ENCODE results near the gene SLC2A9.

Gene SLC2A9

DNA sequence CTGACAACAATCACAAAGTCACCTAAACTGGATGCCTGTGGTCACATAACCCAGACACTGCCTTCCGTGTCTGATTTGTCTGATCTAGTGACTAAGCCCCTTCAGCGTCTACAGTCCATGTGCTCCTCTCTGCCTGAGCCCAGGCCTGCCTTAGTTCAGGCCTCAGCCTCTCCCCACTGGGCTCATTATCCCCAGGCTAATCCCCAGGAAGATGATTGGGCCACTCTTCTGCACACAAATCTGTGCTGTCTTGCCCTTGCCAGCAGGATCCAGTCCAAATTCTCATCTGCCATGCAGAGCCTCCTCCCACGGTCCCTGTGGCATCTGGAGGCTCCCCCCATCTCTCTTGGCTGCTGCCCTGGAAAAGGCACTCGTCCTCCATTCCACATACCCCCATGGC lies 96.5 kb downstream of the SLC2A9 start:
- Histone ChIP-seq H3K79me2 (ENCODE audit: insufficient read depth, low read length) (no peaks in the 10 kb centered on the region), H3K4me3 (ENCODE audit: insufficient read depth, low read length, poor library complexity, severe bottlenecking) (no peak overlapping the region), H2AFZ (ENCODE audit: low read depth, low read length, severe bottlenecking) (no peak overlapping the region), H3K4me2 (ENCODE audit: low read depth, low read length, poor library complexity, severe bottlenecking) (no peak overlapping the region), H3K36me3 (ENCODE audit: low read length) (no peaks in the 10 kb centered on the region), H3K9ac (ENCODE audit: low read length) (no peak overlapping the region), H3K9me2 (replicated peaks; ENCODE audit: insufficient read depth, low read length) (no peaks in the 10 kb centered on the region), H3F3A (ENCODE audit: insufficient read depth) (no peaks in the 10 kb centered on the region), H3K27me3 (ENCODE audit: low read length) (no peaks in the 10 kb centered on the region), H3K27ac (ENCODE audit: low read depth, low read length) (no peak overlapping the region), H3K9me3 (ENCODE audit: insufficient read depth, low read length) (no peaks in the 10 kb centered on the region), H4K20me1 (ENCODE audit: low read depth, low read length) (no peaks in the 10 kb centered on the region)
- no peak for TF ChIP-seq EZH2phosphoT487 (conservative IDR thresholded peaks at IDR 0.05; ENCODE audit: low read length)
- TF ChIP-seq, protein P1, sequence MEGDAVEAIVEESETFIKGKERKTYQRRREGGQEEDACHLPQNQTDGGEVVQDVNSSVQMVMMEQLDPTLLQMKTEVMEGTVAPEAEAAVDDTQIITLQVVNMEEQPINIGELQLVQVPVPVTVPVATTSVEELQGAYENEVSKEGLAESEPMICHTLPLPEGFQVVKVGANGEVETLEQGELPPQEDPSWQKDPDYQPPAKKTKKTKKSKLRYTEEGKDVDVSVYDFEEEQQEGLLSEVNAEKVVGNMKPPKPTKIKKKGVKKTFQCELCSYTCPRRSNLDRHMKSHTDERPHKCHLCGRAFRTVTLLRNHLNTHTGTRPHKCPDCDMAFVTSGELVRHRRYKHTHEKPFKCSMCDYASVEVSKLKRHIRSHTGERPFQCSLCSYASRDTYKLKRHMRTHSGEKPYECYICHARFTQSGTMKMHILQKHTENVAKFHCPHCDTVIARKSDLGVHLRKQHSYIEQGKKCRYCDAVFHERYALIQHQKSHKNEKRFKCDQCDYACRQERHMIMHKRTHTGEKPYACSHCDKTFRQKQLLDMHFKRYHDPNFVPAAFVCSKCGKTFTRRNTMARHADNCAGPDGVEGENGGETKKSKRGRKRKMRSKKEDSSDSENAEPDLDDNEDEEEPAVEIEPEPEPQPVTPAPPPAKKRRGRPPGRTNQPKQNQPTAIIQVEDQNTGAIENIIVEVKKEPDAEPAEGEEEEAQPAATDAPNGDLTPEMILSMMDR (IDR thresholded peaks at IDR 0.05; ENCODE audit: insufficient read depth, low read length, poor library complexity, severe bottlenecking) = no peak

DNA sequence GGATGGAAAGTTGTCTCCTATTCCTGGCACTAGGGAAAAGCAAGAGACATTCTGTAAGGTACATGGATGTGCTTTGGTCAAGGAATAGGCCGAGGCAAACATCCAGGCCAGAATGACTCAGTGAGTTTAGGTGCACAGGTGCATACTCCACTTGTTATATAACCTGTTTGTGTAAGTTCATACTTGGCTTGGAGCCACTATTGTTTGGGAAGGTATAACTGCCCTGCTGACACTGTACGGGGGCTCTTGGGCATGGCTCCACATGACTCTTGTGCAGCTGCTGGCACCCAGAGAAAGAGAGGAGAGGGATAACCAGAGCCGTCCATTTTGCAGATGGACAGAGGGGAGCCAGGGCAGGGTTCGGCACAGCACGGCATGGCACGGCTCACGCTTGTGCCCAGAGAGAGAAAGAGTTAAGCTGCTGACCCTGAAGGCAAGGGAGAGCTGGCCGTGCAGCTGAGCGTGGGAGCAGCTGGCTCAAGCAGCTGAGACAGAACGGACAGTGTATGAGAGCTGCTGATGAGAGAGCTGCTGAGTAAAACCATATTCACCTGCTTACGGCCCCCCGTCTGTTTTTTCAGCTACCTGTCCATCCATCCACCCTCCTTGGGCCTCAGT lies 98.0 kb downstream of the SLC2A9 start:
- no peak overlapping the region for H3K4me2 ChIP-seq (ENCODE audit: low read depth, low read length, poor library complexity, severe bottlenecking)
- TF ChIP-seq, protein P1 (IDR thresholded peaks at IDR 0.05; ENCODE audit: insufficient read depth, low read length, poor library complexity, severe bottlenecking) = no peak
- TF ChIP-seq EZH2phosphoT487 (conservative IDR thresholded peaks at IDR 0.05; ENCODE audit: low read length) = no peak
- no peak overlapping the region for H2AFZ ChIP-seq (ENCODE audit: low read depth, low read length, severe bottlenecking)
- H3K79me2 ChIP-seq (ENCODE audit: insufficient read depth, low read length) = no peaks in the 10 kb centered on the region
- H3F3A ChIP-seq (ENCODE audit: insufficient read depth) = no peaks in the 10 kb centered on the region
- H3K27ac ChIP-seq (ENCODE audit: low read depth, low read length) = no peak overlapping the region
- no peaks in the 10 kb centered on the region for H3K27me3 ChIP-seq (ENCODE audit: low read length)
- H3K9ac ChIP-seq (ENCODE audit: low read length) = no peak overlapping the region
- no peaks in the 10 kb centered on the region for H3K9me3 ChIP-seq (ENCODE audit: insufficient read depth, low read length)
- H3K4me3 ChIP-seq (ENCODE audit: insufficient read depth, low read length, poor library complexity, severe bottlenecking) = no peak overlapping the region
- no peaks in the 10 kb centered on the region for H3K9me2 ChIP-seq (replicated peaks; ENCODE audit: insufficient read depth, low read length)
- no peaks in the 10 kb centered on the region for H3K36me3 ChIP-seq (ENCODE audit: low read length)
- H4K20me1 ChIP-seq (ENCODE audit: low read depth, low read length) = no peaks in the 10 kb centered on the region

DNA sequence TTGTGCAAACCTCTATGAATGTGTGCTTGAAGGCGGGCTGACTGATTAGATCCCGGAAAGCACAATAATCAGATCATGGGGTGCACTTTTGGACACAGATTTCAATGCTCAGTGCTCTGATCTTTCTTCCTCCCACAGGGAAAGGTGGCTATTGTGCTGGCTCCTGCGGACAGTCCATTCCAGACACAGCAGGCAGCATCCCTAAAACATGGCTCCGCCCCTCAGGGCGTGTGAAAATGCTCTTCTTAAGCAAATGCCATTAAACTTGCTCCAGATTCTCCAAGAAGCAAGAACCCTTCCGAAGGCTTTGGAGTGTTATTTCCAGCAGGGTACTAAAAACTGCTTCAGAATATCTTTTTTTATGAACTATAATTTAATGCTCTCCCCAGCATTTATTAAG lies 100.0 kb downstream of the SLC2A9 start:
- no peaks in the 10 kb centered on the region for H3K9me3 ChIP-seq (ENCODE audit: insufficient read depth, low read length)
- no peaks in the 10 kb centered on the region for H3K79me2 ChIP-seq (ENCODE audit: insufficient read depth, low read length)
- H3K9me2 ChIP-seq (replicated peaks; ENCODE audit: insufficient read depth, low read length) = no peaks in the 10 kb centered on the region
- H3K4me3 ChIP-seq (ENCODE audit: insufficient read depth, low read length, poor library complexity, severe bottlenecking) = no peak overlapping the region
- H2AFZ ChIP-seq (ENCODE audit: low read depth, low read length, severe bottlenecking) = no peak overlapping the region
- no peaks in the 10 kb centered on the region for H3F3A ChIP-seq (ENCODE audit: insufficient read depth)
- TF ChIP-seq EZH2phosphoT487 (conservative IDR thresholded peaks at IDR 0.05; ENCODE audit: low read length) = no peak
- TF ChIP-seq, protein P1 (IDR thresholded peaks at IDR 0.05; ENCODE audit: insufficient read depth, low read length, poor library complexity, severe bottlenecking) = no peak
- no peaks in the 10 kb centered on the region for H3K36me3 ChIP-seq (ENCODE audit: low read length)
- H3K9ac ChIP-seq (ENCODE audit: low read length) = no peak overlapping the region
- no peak overlapping the region for H3K4me2 ChIP-seq (ENCODE audit: low read depth, low read length, poor library complexity, severe bottlenecking)
- no peak overlapping the region for H3K27ac ChIP-seq (ENCODE audit: low read depth, low read length)
- no peaks in the 10 kb centered on the region for H4K20me1 ChIP-seq (ENCODE audit: low read depth, low read length)
- no peaks in the 10 kb centered on the region for H3K27me3 ChIP-seq (ENCODE audit: low read length)

Measured in SU-DHL-6 (cell line).